ENCODE results near the gene SPC24. TPM values are rescaled to one million over a fixed set of nuclear protein-coding genes. Genes with fewer than 3 reads are reported as not detected.

The SPC24 gene
- total and polyA plus RNA-seq, 8 donors = 0.20 to 1.4 (median 0.55) TPM

GRCh38 chr19:11096210-11096841 lies 59.3 kb downstream of the SPC24 start:
- H3K4me1 ChIP-seq = peaks cover 13 to 50% (median 29%) of the 10 kb centered on the region in 3 donors
- 71 to 72% methylated on average over 10 of the region's 10 CpGs for WGBS, 2 donors
- intact Hi-C loops (cut with DNase I) = no loop called here
- ATAC-seq (no peak), DNase-seq (no peak), FAIRE-seq (no peak)
- H3K27ac ChIP-seq = peak overlapping the region in 2 of 4 donors; percentile 97 to 98
- H3K9me3 ChIP-seq = no peaks in the 10 kb centered on the region
- no peaks in the 10 kb centered on the region for H3K27me3 ChIP-seq
- H3K4me3 ChIP-seq = no peak overlapping the region
- H3K36me3 ChIP-seq = no peaks in the 10 kb centered on the region
- TF ChIP-seq, protein P1, sequence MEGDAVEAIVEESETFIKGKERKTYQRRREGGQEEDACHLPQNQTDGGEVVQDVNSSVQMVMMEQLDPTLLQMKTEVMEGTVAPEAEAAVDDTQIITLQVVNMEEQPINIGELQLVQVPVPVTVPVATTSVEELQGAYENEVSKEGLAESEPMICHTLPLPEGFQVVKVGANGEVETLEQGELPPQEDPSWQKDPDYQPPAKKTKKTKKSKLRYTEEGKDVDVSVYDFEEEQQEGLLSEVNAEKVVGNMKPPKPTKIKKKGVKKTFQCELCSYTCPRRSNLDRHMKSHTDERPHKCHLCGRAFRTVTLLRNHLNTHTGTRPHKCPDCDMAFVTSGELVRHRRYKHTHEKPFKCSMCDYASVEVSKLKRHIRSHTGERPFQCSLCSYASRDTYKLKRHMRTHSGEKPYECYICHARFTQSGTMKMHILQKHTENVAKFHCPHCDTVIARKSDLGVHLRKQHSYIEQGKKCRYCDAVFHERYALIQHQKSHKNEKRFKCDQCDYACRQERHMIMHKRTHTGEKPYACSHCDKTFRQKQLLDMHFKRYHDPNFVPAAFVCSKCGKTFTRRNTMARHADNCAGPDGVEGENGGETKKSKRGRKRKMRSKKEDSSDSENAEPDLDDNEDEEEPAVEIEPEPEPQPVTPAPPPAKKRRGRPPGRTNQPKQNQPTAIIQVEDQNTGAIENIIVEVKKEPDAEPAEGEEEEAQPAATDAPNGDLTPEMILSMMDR (IDR thresholded peaks at IDR 0.05) = no peak

Small RNAs within 50 kb of the gene (microRNA-seq; reads per million reads assigned to microRNA genes)
- gene MIR6886 = 0 to 0.88 reads per million in 2 donors

Other genes starting within 250 kb of the SPC24 start
- gene YIPF2, start 227.1 kb downstream of the SPC24 start, total RNA-seq = 10 to 100 TPM; 41.4 to 67.9 (median 47.3) TPM
- 10 to 100 TPM; 58.0 to 66.0 TPM for gene YIPF2, start 227.1 kb downstream of the SPC24 start, polyA plus RNA-seq
- 10 to 100 TPM in 5 of 6 donors, 1 to 10 TPM in 1; 7.9 to 11.6 (median 10.3) TPM for gene TIMM29, start 227.0 kb downstream of the SPC24 start, total RNA-seq
- gene TIMM29, start 227.0 kb downstream of the SPC24 start, polyA plus RNA-seq = 1 to 10 TPM; 7.8 to 9.8 TPM
- 10 to 100 TPM; 28.7 to 53.0 (median 38.1) TPM for gene SMARCA4, start 194.8 kb downstream of the SPC24 start, total RNA-seq
- 10 to 100 TPM; 69.4 to 77.8 TPM for gene SMARCA4, start 194.8 kb downstream of the SPC24 start, polyA plus RNA-seq
- 10 to 100 TPM in 5 of 6 donors, 1 to 10 TPM in 1; 8.9 to 43.4 (median 26.5) TPM for gene LDLR, start 66.3 kb downstream of the SPC24 start, total RNA-seq
- gene LDLR, start 66.3 kb downstream of the SPC24 start, polyA plus RNA-seq = 10 to 100 TPM; 24.7 to 41.2 TPM
- gene KANK2, start 41.8 kb upstream of the SPC24 start, total RNA-seq = 10 to 100 TPM; 19.0 to 44.6 (median 25.5) TPM
- gene KANK2, start 41.8 kb upstream of the SPC24 start, polyA plus RNA-seq = 10 to 100 TPM; 34.7 to 48.7 TPM
- gene ANGPTL8, start 83.8 kb upstream of the SPC24 start, total RNA-seq = 1 to 10 TPM in 2 of 6 donors, not detected in 4; 1.3 to 1.4 TPM
- 1 to 10 TPM in 1 of 2 donors, under 1 TPM in 1; 0.38 to 2.2 TPM for gene ANGPTL8, start 83.8 kb upstream of the SPC24 start, polyA plus RNA-seq
- 10 to 100 TPM; 18.0 to 31.8 (median 26.2) TPM for gene DOCK6, start 106.7 kb upstream of the SPC24 start, total RNA-seq
- gene DOCK6, start 106.7 kb upstream of the SPC24 start, polyA plus RNA-seq = 10 to 100 TPM; 60.2 to 79.0 TPM
- not detected for gene TSPAN16, start 140.4 kb upstream of the SPC24 start, total RNA-seq
- not detected for gene TSPAN16, start 140.4 kb upstream of the SPC24 start, polyA plus RNA-seq
- gene RAB3D, start 183.9 kb upstream of the SPC24 start, total RNA-seq = 100 to 1,000 TPM in 4 of 6 donors, 10 to 100 TPM in 2; 70.6 to 134 (median 107) TPM
- 10 to 100 TPM; 11.0 to 15.2 TPM for gene RAB3D, start 183.9 kb upstream of the SPC24 start, polyA plus RNA-seq
- gene TMEM205, start 190.5 kb upstream of the SPC24 start, total RNA-seq = 10 to 100 TPM; 41.4 to 69.2 (median 53.0) TPM
- 100 to 1,000 TPM in 1 of 2 donors, 10 to 100 TPM in 1; 84.5 to 175 TPM for gene TMEM205, start 190.5 kb upstream of the SPC24 start, polyA plus RNA-seq
- 10 to 100 TPM; 11.6 to 21.1 (median 14.1) TPM for gene CCDC159, start 190.7 kb upstream of the SPC24 start, total RNA-seq
- gene CCDC159, start 190.7 kb upstream of the SPC24 start, polyA plus RNA-seq = 100 to 1,000 TPM in 1 of 2 donors, 10 to 100 TPM in 1; 86.6 to 106 TPM
- gene PLPPR2, start 199.7 kb upstream of the SPC24 start, total RNA-seq = 10 to 100 TPM in 1 of 6 donors, 1 to 10 TPM in 5; 4.4 to 11.0 (median 7.1) TPM
- 10 to 100 TPM; 15.7 to 32.8 TPM for gene PLPPR2, start 199.7 kb upstream of the SPC24 start, polyA plus RNA-seq
- 1 to 10 TPM in 4 of 6 donors, under 1 TPM in 2; 0.55 to 1.5 (median 1.1) TPM for gene SWSAP1, start 218.9 kb upstream of the SPC24 start, total RNA-seq
- gene SWSAP1, start 218.9 kb upstream of the SPC24 start, polyA plus RNA-seq = 1 to 10 TPM; 1.8 to 2.7 TPM
- 10 to 100 TPM in 1 of 6 donors, 1 to 10 TPM in 5; 5.4 to 16.3 (median 8.0) TPM for gene EPOR, start 228.5 kb upstream of the SPC24 start, total RNA-seq
- 10 to 100 TPM; 30.4 to 46.2 TPM for gene EPOR, start 228.5 kb upstream of the SPC24 start, polyA plus RNA-seq

Measured in pancreas (tissue), 10 donors.